NOMO-1 treated with DMSO at 0.1 percent for 48 hours (cell line): ENCODE results near the gene NPIPA5.
"Not testable (repeated sequence)": the region's sequence is repeated elsewhere in the genome, so short reads cannot be mapped to it uniquely, and the experiment has no call there.

ENCODE experiments used
- DNase-seq: peaks from one replicate; lab custom pipeline; 2025; ENCODE audit not compliant: unreplicated experiment; lab: John Stamatoyannopoulos, UW

Gene NPIPA5

GRCh38 chr16:15378194-15378593 lies at the start of gene NPIPA5:
Gene NPIPA5 (minus strand): TSS chr16:15378294. CDS start chr16:15378294, 0 bp downstream.
- not testable (repeated sequence) for DNase-seq

DNA sequence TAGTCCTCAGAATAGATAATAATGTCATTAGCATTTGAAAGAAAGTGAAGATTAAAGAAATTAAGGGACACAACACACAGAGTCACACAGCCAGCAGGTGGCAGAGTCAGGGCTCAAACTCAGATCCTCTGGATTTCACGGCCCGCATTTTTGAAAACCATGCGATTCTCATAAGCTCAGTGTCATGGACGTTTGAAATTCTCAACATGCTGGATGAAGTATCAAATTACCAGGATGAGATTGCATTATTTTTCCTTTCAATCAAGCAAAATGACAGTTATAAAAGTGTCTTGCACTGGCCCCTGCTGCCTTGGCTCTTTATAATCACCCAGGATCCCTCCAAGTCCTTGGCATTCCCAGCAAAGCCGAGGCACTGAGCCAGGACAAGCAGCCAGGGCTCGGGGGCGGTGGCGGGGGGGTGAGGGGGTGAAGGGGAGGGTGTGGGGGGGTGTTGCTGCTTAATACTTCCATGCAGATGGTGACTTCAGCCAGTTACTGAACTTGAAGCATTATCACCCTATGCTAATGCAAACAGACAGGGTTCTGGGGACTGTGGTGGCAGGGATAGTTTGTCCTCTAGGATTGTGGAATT lies 49.6 kb upstream of the NPIPA5 start:
- DNase-seq: peak; percentile 21

DNA sequence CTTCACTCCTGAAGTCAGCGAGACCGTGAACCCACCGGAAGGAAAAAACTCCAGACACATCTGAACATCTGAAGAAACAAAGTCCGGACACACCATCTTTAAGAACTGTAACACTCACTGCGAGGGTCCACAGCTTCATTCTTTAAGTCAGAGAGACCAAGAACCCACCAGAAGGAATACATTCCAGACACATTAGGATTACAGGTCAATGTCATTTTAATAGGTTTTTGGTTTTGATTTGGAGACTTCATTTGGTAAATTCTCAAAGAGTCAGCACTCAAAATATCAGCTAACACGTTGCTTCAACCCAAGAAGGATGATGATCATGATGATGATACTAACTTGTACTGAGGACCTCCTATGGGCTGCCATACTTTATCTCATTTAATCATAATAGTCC lies 48.7 kb upstream of the NPIPA5 start:
- DNase-seq: no peak

- no peak for DNase-seq
These were observed 47.8 kb upstream of the NPIPA5 start for GRCh38 chr16:15425861-15426260.

DNA sequence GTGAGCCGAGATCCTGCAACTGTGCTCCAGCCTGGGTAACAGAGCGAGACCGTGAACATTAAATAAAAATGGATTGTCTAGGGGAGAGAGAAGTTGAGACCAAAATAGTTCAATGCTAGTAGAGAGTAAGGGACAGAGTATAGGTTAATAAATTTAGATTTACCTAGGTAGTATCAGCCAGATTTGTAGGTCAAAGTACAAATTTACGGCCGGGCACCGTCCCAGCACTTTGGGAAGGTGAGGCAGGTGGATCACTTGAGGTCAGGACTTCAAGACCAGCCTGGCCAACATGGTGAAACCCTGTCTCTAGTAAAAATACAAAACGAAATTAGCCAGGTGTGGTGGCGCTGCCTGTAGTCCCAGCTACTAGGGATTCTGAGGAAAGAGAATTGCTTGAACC lies 44.1 kb upstream of the NPIPA5 start:
- DNase-seq: no peak

- DNase-seq: not testable (repeated sequence)
These were observed 43.6 kb upstream of the NPIPA5 start for GRCh38 chr16:15421696-15422095.

- DNase-seq: no peak
These were observed 40.1 kb upstream of the NPIPA5 start for GRCh38 chr16:15418206-15418605.

DNA sequence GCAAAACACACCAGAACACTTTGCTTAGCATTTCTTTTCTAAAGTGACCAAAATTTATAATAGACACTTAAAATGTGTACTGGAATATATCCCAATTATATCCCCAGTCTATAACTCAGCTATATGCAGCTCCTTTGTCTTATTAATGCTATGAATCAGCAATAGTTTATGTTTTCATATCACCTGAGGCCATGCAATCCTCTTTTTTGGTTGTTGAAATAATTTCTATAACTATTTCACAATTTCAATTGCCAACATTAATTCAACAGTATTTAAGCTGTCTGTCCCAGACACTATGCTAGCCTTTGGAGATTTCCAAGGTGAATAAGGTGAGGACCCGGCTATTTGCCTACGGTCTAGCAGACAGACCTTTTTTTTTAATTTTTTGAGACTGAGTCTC lies 39.1 kb upstream of the NPIPA5 start:
- no peak for DNase-seq

DNA sequence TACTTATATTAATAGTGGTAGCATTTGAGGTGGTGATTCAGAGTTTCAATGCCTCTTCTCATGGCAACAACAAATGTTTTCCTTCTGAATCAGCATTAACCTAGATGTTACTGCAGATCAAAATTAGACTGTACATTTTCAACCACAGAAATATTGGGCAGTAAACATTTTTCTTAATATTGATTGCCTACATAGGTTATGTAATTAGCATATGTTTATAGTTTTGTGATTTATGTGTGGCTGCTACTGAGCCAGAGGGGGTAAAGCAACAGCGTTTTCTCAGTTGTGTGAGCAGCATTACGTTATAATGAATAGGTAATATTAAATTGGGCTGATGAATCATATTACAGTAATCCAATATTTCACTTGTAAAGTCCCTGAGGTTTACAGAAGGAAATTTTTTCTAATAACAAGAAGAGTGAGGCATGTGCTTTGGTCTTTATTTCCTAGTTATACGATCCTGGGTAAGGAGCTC lies 37.5 kb upstream of the NPIPA5 start:
- no peak for DNase-seq

GRCh38 chr16:15409476-15409875 lies 31.4 kb upstream of the NPIPA5 start:
- not testable (repeated sequence) for DNase-seq

GRCh38 chr16:15407756-15408155 lies 29.7 kb upstream of the NPIPA5 start:
- not testable (repeated sequence) for DNase-seq

GRCh38 chr16:15404792-15405191 lies 26.7 kb upstream of the NPIPA5 start:
- no peak for DNase-seq

- not testable (repeated sequence) for DNase-seq
These were observed 26.0 kb upstream of the NPIPA5 start for GRCh38 chr16:15404091-15404490.

DNA sequence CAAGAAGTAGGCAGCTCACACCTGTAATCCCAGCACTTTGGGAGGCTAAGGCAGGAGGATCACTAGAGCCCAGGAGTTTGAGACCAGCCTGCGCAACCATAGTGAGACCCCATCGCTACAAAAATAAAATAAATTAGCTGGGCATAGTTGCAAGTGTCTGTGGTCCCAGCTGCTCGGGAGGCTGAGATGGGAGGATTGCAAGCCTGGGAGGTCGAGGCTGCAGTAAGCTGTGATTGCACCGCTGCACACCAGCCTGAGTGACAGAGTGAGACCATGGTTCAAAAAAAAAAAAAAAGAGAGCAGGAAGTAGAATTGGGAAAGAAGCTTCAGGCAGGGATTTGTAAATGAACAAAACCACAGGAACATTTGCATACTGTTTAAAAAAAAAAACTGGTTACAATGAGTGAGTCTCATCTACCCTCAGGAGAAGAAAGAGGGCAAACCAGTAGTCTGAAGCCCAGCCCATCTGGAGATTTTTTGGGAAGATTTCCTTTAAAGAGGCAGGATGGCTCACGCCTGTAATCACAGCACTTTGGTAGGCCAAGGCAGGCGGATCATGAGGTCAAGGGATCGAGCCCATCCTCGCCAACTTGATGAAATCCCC lies 25.4 kb upstream of the NPIPA5 start:
- peak; percentile 35 for DNase-seq

DNA sequence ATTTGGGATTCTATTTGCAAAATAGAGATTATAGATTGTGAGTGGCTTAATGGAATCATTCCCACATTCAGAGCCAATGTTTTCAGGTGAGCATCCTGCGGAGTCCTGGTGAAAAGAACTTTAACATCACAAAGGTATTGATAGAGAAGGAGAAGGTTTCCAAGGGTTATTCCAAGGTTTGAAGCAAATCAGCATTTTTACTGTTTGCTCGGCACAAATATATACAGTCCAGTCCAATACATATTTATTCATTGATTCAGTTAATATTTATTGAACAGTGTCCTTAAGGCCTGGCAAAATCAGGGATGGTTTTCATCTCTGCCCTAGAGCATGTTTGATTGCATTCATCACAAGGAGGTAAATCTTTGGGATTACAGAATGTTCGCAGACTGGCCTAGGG lies 23.9 kb upstream of the NPIPA5 start:
- no peak for DNase-seq

- not testable (repeated sequence) for DNase-seq
These were observed 22.2 kb upstream of the NPIPA5 start for GRCh38 chr16:15400314-15400713.

DNA sequence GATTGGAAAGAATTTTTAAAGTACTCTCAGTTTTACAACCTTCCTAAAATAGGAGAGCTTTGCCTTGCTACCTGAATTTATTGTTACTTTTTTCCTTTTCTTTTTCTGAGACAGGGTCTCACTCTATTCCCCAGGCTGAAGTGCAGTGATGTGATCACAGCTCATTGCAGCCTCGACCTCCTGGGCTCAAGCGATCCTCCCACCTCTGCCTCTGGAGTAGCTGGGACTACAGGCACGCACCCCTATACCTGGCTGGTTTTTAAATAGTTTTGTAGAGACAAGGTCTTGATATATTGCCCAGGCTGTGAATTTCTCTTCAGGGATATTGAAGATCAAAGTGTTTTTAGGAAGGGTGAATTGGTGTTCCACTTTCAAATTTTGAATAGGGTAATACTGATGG lies 21.2 kb upstream of the NPIPA5 start:
- DNase-seq: no peak

DNA sequence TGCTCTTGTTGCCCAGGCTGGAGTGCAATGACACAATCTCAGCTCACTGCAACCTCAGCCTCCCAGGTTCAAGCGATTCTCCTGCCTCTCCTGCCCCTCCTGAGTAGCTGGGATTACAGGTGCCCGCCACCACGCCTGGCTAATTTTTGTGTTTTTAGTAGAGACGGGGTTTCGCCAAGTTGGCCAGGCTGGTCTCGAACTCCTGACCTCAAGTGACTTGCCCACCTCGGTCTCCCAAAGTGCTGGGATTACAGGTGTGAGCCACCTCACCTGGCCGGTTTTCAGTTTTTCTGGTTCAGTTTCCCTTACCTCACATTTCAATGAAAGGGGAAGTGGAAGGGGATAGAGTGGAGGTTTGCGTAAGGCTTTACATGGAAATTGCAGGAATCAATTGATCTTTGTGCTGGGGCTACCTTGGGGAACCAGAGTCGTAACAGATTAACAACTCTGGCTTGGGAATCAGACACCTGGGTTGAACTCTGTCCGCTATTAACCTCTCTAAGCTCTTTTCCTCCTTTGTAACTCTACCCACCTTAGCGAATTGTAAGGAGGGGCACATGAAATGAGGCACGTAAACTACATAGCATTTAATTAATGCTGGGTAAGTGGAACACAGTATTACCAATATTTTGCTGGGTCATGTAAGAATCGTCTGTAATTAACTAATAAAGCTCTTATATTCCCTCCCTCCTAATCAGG lies 20.7 kb upstream of the NPIPA5 start:
- DNase-seq: no peak

DNA sequence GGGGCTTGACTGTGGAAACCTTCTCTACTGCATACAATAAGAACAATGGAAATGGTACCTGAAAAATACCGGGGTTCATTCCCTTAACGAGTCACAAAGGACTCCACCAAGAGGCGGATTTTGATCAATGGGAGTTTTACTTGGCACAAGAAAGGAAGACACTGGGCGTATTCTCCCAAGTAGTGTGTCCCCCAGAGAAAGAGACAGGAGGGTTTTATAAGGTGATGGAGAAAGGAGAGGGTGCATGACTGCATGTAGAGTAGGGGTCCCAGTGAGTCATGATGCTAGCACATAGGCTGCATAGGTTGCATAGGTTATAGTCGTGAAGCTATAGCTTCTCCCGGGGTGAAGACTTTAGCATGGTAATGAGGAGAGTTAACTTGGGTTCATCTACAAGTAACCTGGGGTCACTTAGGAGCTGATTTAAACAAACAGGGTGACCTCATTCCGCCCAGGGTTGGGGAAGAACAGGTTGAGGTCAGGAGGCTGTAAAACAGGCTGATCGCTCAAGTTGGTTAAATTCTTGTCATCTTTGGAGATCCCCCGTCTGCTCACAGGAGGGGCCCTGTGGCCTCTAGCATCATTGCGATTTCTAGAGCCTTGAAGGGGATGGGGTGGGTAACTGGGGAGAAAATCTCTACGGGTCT lies 19.0 kb upstream of the NPIPA5 start:
- DNase-seq: no peak

DNA sequence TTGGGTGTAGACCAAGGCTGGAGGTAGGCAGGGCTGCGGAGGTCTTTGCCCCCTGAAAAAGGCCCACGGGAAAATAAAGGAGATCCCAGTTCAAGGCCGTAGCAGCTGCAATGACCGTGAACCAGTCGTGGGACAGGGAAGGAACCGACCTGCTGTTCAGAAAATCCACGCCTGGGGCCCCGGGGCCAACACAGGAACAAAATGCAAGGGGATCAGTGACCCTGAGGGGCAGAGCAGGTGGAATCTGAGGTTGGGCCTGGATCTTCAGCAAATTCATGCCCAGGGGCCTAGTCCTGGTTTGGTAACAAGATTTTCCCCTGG lies 18.4 kb upstream of the NPIPA5 start:
- DNase-seq: not testable (repeated sequence)

DNA sequence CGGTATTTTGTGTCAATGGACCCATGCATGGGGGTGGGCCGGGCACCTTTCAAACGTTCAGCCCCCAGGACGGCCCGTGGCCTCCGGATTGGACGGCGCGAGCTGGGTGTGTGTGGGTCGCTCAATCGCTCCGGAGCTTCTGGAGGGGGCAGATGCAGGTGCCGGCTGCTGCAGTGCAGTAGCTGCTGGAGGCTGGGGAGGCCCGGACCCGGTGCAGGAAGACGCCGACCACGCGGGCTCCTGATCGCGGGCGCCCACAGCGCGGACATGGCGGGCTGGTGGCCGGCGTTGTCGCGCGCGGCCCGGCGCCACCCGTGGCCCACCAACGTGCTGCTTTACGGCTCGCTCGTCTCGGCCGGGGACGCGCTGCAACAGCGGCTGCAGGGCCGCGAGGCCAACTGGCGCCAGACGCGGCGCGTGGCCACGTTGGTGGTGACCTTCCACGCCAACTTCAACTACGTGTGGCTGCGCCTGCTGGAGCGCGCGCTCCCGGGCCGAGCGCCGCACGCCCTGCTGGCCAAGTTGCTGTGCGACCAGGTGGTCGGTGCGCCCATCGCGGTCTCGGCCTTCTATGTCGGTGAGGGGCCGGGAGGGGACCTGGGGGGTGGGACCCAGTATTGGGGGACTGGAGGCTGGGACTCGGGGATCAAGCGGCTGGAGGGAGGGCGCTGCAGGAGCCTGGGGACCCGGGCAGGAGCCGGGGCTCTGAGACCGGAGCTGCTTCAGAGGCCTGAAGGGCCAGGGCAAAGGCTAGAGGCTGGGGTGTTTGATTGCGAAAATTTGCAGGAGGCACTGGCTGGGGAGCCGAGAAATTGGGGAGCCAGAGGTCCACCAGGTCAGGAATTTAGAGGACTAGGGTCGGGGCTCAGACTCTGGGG lies 17.8 kb upstream of the NPIPA5 start, which contains the start of gene MPV17L:
Gene MPV17L, plus strand, starts transcription at position 124 of the 878 bp plus-strand sequence. Its CDS starts 144 bp downstream, at position 268.
- DNase-seq: peak; percentile 45
